GM18502 (cell line): ENCODE measurements around the gene EDN1.
"Not testable (repeated sequence)": the region's sequence is repeated elsewhere in the genome, so short reads cannot be mapped to it uniquely, and the experiment has no call there.

ENCODE experiments used
- ATAC-seq: cut with Tn5 transposase; IDR thresholded peaks from one replicate; pipeline ENCODE4 v1.9.1; 2021; ENCODE audit warnings: mild to moderate bottlenecking; ENCODE audit not compliant: unreplicated experiment, poor library complexity

The EDN1 gene

DNA sequence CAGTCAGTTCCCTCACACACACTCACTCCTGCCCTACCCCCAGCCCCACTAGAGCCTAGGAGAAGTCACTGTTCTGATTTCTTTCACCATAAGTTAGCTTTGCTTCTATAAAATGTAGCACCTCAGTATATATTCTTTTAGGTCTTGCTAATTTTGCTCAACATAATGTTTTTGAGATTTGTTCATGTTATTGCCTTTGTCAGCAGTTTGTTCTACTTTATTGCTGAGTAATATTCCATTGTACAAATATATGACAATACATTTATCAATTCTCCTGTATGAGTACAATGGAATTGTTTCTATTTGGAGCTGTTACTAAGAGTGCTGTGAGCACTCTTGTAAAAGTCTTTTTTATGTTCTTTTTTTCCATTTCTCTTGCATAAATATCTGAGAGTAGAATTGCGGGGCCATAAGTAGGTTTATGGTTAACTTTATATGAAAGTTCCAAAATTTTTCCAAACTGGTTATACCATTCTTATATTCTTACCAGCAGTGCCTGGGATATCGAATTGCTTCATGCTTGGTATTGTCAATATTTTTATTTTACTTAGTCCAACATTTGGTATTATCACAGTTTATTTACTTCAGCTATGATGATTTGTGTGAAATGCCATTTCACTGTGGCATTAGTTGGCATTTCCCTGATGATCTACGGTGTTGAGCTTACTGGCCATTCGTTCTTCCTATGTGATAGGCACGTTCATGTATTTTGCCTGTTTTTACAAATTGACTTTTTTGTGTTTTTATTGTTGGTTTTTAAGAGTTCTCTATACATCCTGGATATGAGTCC, 25.3 kb downstream of the EDN1 start:
- ATAC-seq, result no peak

DNA sequence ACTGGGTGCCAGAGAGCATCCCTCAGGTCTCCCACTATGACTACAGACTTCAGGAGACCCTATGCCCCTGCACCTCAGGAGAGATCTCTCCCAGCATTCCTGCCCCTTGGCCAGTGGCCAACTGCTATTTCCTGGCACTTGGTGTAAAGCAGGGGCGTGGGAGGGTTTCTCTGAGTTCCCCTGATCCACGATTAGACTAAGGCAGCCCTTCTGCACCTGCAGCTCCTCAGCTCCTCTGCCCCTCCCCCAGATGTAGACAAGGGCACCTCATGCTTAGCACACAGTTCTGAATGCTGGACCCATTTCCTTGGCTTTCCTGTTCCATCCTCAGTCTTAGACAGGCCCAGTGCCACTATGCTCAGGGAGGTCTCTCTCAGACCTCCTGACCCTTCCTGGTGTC, 28.6 kb downstream of the EDN1 start:
- ATAC-seq, result no peak

DNA sequence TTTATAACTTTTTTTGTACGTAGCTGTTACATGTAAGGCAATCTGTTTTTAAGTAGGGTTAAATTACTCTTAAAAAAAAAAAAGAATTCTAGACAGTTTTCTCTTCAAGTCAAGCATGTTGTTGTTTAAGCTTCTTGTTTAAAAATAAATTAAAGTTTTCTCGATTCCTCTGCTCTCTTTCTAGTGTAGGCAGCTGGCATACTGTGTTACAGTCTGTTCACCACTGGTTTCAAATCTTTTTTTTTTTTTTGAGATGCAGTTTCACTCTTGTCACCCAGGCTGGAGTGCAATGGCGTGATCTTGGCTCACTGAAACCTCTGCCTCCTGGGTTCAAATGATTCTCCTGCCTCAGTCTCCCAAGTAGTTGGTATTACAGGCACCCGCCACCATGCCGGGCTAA, 29.9 kb downstream of the EDN1 start:
- not testable (repeated sequence) for ATAC-seq

DNA sequence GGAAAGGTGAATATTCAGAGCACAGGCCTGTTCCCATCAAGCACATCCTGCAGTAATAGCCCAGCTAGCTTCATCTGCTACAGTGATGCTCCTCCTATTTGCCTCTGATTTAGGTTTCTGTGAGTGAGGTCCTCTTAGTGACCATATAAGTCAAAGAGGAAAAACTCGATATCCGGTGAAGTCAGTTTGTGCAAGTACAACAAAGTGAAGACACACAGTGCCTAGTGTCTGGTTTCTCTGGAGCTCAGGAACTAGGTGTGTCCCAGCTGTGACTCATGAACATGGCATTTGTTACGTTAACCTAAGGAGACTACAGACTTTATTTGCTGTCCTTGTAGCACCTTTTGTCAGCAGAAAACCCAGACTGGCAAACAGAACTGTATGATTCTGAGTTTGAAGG, 33.9 kb downstream of the EDN1 start:
- ATAC-seq, result no peak

DNA sequence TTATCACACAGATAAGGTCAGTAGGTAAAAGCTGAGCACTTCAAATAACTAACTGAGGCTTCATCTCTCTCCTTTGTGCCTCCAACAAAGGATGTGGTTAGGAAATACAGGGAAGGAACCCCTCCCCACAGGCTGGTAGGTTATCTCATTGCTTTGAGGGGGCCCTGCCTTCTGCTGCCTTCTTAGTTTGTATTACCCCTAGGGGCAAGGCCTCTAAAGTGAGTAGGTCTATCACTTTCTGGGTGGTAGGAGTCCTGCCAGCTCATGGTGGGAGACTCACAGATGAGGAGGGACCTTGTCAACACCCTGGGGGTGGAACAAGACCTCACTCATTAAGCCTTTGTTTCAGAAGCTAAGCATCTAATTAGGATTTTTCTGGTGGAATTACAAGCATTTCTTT, 34.6 kb downstream of the EDN1 start:
- no peak for ATAC-seq

DNA sequence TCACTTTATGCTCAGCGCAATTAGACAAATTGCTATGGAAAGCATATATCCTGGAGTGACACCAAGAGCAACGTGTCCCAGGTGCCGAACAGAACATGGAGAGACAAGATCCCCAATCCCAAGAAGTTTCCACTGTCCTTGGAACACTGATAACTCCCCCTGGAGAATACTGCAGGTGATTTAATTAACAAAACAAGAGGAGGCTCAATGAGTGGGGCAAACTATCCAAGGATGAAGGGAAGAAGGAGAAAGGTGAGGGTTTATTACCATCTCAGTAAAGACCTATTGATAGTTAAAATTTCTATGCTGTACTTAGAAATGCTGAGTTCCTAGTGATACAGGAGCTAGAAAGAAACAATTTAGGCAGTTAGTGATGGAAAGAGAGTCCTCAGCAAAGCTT, 35.7 kb downstream of the EDN1 start:
- ATAC-seq, result no peak

DNA sequence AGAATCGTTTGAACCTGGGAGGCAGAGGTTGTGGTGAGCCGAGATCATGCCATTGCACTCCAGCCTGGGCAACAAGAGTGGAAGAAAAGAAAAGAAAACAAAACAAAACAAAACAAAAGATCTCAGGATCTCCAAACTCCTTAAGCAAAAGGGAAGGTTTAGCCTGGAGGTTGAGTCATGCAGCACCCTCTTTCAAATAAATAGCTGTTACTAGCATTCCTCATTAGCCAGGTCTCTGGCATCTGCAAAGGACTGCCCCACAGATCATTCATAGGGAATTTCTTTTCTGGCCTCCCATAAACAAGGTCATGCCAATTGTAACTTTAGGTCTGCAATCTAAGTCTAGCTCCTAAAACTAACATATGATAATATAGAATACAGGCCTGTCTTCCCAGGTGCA, 37.2 kb downstream of the EDN1 start:
- ATAC-seq, result no peak

DNA sequence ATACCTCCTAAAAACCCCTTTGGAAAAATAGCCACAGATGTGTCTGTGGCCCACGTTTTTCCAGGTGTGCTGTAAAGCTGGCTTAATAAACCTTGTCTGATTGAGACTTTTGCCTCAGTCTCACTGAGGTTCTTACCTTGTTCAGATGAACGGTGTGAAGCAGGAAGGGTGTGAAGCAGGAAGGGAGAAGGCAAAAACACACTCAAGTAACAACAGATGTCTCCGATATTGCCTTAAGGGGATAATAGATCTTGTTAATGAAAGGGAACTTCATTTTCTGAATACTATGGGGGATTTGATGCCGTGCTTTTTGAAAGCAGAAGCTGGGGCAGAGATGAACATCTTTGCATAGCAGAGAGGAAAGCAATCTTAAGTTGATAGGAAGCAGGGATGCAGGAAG, 37.8 kb downstream of the EDN1 start:
- no peak for ATAC-seq

DNA sequence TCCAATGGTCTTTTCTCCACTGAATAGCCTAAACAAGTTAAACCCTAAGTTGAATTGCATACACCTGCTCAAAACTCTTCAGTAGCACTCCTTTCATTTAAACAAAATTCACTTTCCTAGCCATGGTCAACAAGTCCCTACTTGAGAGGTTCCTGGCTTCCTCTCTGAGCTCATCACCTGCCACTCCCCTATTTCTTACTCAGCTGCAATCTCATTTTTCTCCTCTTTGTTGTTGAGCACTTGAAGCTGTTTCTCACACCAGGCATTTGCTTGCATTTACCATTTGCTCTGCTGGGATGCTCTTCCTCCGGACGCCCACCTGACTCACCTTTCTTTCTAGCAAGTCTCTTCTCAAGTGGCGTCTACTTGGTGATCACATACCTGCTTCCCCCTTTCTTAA, 38.5 kb downstream of the EDN1 start:
- no peak for ATAC-seq

DNA sequence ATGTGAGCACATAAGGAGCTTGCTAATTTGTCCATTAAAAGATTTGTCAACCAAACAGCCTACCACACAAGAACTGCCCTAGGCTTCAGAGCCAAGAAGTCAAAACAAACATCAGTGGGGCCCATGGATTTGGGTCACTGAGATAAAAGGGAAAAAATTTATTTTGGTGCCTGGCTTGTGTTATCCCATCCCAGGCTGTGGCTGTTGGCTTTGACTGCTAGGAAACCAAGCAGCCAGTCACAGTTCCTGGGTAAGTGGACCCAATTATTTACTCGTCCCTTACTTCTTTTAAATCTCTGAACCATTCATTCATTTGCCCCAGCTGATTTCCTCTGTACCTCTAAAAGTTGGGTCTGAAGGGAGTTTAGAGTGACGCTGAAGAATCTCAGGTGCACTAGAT, 41.3 kb downstream of the EDN1 start:
- ATAC-seq, result no peak

DNA sequence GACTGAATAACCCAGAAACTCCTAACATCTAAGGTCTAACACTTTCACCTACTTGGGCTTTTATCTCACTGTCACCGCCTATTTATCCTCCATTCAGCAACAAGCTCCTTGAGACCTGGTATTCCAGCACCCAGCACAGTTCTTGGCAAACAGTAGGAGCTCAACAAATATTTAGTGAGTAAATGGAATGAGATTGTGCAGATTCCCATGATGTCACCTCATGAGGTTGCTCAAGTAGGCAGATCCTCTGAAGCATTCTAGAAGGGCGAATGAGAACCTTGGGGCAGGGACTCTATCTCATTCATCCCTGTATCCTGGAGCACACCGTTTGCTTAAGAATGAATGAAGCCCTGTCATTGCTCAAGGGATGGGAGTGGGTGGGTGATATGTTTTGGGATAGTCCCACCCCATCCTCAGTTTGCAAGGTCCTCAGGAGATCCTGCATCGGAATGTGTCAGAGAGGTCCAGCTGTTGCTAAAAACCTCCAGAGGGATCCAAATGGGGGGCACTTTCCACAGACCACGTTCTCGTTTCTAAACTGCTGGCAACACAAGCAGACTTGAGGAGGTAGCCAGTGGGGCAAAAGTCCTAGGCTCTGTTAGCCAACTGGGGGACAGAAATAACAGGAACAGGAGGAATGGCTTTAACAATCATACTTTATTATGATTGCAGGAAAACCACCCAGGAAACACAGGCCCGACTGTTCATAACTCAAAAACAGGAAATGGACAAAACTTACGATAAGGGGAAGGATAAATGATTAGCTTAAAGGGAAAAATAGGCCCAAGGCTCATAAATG, 42.0 kb downstream of the EDN1 start:
- ATAC-seq, result no peak

DNA sequence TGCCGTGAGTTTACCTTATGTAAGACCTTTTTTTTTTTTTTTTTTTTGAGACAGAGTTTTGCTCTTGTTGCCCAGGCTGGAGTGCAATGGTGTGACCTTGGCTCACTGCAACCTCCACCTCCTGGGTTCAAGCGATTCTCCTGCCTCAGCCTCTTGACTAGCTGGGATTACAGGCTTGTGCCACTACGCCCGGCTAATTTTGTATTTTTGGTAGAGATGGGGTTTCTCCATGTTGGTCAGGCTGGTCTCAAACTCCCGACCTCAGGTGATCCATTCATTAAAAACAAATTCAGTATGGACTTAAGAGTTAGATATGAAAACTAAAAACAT, 42.6 kb downstream of the EDN1 start:
- not testable (repeated sequence) for ATAC-seq

DNA sequence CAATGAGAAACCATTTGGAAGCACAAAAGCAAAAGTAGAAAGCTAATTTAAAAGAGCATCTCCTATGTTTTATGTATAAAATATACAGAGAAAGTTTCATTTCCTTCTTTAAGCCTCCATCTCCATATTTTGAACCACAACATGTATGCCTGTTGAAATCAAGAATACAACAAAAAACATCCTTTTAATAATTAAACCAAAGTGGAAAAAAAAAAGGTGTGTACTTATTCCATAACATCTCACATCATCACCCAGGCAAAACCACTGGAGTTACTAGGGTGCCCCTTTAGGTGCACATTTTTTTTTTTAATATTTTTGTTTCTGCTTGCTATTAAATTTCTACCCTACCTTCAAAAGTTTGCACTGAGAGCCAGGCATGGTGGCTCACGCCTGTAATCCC, 43.0 kb downstream of the EDN1 start:
- ATAC-seq, result no peak

DNA sequence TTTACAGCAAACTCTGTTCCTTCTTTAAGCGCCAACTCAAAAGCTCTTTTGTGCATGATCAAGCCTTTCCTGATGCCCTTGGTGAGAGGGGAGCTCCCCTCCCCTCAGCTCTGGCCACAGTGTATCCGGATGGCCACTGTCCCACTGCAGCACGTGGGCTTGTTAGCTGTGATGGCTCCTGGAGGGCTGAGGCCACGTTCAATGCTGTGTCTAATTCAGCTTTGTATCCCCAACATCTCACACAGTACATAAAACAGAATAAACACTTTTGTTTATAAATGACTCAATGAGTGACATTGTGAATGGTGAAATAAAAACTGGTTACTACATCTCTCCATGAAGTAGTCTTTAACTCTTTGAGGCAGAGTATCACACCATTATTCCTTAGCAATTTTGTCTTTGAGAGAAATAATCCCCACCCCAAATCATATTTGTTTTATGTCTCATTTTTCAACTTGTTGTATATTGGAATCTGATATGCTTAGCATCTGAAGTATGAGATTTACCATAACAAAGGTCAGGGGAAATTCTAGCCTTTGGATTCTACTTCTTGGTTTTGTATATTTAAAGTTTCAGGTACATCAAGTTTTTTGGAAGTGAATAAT, 44.5 kb downstream of the EDN1 start:
- no peak for ATAC-seq

DNA sequence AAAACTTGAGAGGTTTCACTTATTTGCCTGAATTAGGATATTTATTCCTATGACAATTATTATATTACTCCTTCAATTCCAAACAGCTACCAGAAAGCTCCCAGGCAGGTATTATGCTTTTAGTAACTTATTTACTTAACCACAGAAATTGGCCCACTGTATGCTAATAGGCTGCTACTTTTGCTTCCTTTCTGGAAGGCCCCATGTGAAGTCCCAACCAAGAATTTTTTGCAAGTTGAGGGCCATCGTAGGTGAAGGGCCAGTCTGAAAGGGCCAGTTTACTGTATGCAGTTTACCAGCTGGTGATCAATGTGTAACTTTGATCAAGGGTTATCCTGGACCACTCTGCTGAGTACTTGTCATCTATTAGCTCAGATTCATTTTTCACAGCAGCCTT, 45.0 kb downstream of the EDN1 start:
- no peak for ATAC-seq

DNA sequence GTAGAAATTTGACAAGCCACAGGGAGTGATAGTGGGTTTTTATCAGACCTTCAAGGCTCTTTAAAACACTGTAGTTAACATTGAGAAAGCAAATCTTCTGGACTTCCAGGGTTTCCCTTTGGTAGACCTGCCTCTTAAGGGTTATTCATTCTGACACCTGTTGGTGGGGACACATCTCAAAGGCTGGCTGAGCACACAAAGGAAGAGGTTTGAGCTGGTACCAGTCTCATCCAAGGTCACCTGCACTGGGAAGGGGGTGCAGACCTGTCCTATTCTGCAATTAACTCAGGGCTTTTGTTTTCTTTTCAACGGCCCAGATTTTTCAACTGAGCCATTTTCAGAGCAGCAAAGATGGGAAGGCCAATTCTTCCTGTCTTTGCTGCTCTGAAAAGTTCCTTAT, 45.6 kb downstream of the EDN1 start:
- no peak for ATAC-seq

DNA sequence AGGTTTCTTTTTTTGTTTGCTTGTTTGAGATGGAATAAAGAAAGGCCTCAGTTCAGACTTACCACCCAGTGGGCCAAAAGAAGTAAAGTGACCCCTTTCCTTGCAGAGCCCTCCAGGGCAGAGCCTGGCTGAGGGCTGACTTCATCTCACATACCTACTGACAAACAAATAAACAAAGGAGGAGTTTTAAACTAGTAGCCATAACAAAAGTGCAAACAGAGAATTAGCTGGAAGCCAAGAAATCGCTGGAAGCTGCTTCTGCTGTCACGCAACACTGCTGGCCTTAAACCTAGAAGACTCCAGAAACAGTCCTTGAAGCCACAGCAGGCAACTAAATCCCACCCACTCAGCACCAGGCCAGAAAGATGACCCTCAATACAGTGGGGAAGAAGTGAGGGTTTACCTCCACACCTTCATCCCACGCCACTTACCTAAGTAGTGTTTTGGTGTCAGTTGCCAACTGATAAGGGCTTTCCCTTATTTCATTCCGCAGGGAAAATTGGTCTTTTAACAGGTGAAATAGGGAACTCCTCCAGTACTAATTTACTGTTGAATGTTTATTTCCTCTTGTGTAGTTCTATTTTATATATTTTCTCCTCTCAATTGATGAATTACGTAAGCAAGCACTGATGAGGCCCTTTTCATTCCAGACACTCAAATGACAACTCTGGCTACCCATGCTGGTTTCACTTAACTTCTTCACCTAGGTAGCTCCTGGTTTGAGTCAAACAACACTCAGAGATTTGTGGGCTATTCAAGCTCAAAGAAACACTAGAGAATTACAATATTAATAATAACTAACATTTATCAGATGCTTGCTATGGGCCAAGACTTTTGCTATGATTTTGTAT, 46.2 kb downstream of the EDN1 start:
- ATAC-seq, result no peak

DNA sequence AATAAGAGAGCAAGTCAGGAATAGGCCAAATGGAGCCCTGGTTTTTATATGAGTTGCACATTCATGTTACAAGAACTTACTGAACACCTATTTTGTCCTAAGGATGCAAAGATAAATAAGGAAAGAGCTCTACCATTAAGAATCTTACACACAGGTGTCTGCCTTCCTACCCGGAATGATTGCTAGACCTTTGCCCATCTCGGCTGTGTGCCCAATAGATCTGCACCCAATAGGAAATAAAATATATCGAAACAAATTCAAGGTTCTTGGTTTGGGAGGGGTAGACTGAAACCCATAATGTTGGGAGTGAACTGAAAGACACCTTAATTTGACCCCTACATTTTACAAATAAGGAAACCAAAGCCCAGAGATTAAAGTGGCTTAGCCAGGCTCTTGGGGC, 48.9 kb downstream of the EDN1 start:
- ATAC-seq, result no peak

DNA sequence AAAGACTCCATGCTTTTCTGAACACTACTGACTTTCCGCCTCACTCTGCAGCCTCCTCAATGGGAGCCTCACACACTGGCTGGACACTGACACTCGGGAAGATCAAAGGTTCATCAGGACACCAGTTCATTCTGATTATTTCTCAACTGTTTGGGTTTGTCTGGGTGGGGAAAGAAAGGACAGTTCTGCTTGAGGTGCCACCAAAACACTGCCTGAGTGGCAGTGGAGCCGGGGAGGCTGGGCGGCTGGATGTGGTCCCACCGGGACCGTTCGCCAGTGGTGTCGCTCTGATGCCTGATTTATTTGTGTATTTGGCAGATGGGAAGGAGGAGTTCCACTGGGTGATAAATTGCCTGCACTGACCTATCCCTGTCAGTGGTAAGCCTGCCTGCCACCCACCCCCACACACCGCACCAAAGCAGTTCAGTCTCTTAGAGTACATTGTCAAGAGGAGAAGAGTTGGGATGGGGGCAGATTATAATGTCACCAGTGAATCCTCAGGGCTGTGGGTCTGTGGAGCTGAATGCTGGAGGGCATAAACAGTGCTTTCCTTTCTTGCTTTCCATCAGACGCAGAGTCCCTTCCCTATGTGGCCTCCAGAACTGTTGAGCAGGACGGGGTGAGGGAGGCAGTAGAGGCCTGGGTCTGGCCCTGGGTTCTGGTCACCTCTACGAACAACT, 49.8 kb downstream of the EDN1 start:
- ATAC-seq, result no peak

DNA sequence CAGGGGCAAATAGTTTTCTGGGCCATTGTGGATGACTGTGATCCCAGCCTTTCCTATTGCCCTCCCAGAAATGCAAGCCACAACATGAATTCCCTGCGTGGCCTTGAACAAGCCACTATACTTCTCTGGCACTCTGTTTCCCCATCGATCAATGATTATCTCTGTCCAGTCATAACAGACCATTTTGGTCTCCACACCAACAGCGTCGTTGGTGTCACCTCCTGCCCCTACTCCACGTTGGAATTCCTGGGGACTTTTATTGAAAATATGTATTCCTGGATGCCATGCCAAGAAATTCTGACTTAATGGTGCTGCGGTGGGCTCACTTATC, 50.3 kb downstream of the EDN1 start:
- no peak for ATAC-seq
